ENCODE data around the gene LDB3.

The LDB3 gene

DNA sequence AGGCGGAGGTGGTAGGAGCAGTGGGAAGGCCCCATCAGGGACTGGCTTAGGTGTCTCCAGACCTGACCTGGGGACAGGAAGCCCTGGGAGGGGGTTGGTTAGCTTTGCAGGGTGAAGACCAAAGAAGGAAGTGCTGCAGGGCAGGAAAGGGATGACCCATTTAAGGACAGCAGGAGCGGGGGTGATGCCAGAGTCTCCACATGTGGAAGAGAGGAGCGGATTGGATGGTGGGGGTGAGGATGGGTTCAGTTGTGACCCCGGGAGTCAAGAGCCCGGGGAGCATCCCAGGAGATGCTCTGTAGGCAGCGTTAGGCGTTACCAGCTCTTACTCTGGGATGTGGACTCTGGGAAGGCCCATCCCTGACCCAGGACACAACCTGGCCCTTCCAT is 3.1 kb upstream of the LDB3 start:
- no peak for DNase-seq (ENCODE audit: low spot score)

DNA sequence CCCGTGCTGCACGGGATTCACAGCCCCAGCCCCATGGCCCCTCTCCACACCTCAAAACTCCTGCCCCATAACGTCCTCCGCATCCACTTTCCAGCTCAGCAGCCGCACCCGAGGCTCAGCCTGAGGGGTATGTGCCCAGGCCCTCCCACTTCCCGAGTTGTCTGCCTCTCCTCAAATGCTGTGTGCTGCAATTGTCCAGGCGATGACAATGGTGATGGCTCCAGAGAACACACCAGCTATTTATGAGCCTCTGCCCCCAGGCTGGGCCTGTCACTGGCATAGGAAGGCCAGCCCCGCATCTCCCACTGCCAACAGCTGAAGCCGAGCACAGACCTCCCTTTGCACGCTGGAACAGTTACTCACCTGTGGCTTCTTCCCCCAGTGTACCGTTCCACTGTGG is 2.4 kb upstream of the LDB3 start:
- no peak for DNase-seq (ENCODE audit: low spot score)

DNA sequence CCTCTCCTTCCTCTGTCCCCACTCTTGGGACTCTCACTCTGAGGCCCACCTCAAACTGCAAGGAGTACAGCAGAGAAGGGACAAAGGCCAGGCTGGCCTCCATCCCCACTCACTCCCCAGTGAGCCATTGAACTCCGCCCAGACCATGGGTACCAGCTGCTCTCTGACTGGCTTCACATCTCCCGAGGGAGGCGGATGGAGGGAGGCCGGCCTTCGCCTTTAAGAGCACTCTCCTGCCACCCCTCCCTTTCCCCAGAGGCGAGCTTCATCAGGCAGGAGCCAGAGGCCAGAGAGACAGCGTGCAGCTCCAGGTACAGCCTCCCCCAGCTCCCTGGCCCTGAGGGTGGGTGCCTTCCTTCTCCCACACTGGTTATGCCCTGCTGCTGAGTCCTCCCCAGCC is 1.8 kb upstream of the LDB3 start:
- no peak for DNase-seq (ENCODE audit: low spot score)

DNA sequence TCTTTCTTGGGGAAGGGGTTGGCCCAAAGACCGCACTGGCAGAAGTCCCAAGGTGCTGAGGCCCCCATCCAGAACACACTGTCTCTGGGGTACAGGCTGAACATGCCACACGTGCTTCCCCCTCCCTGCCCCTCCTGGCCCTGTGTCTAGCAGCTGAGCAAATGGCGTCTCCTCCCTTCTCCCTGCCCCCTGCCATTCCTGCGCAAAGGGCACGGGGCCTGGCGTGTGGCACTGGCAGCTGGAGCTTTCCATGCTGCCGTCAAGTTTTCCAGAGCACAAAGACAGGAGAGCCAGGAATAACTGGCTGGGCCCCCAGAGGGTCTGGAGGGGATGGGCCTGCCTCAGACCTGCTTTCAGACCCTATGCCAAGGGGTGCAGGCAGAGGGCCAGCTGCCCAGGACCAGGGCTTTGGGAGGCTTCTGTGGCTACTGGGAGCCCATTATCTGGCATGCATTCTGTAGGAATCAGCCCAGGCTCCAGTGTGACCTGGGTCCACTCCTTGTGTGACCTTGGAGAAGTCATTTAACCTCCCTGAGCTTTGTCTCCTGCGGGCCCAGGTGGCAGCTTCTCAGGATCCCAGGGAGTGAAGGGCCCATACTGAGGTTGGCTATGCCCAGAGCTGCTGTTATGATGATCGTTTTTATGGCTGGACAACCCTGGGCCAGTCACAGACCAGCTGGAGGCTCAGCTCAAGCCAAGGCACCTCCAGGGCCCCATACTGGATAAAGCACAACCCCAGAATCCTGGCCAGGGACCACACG is 710 bp upstream of the LDB3 start:
- DNase-seq (ENCODE audit: low spot score), result no peak

DNA sequence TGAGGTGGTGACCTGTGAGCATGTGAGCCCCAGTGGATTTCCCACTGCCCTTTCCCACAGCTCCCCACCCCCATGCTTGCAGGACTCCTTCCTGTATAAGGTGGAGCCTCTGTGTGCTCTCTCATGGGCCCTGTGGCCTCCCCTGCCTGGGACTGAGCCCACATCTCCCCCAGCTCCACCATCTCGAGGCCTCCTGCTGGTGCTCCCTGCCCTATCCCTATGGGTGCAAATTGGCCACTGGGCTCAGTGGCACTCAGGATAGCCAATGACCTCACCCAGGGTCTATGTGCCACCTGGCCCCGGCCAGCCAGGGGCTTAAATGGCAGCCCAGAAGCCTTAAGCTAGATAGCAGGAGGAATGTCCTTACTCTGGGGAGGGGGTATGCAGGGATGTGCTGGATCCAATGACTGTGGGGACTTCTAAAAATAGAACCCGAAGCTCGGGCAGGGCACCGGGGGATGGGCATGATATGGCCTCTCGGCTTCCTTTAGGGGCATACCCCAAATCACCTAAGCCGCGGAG is 2.0 kb downstream of the LDB3 start:
- DNase-seq (ENCODE audit: low spot score), result no peak

DNA sequence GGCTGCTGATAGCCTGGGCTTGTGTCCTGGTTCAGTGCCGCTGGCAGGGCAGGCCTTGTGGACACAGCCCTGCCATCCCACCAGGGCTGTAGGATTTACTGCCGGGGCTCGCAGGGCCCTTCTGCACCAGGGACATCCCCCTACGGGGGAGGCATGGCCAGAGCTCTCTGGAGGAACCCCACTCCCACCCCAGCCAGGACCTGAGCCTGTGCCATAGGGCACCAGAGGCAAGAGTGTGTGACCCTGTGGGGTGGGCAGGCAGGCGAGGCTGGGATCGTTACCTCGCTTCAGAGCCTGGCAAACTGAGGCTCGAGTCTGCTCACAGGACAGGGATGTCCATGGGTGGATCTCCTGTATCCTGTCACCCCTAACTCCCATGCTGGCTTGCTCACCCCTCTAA is 2.6 kb downstream of the LDB3 start:
- no peak for DNase-seq (ENCODE audit: low spot score)

DNA sequence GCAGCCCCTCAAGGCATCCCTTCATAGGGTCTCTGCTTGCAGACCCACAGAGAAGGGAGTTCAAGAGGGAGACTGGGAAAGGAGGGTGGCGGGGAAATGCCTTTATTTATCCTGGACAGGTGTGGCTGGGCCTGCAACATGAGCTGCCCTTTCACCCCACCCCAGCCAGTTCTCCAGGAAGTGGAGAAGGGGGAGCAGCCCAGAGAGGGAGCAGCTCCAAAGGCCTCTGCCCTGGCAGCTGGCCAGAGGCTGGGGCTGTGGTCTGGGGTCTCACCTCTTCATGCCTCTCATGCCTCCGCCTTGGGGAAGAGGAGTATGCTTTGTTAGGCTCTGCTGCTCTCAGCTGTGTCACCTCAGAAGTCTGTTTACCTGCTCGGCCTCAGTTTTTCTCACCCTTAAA is 3.1 kb downstream of the LDB3 start:
- no peak for DNase-seq (ENCODE audit: low spot score)

DNA sequence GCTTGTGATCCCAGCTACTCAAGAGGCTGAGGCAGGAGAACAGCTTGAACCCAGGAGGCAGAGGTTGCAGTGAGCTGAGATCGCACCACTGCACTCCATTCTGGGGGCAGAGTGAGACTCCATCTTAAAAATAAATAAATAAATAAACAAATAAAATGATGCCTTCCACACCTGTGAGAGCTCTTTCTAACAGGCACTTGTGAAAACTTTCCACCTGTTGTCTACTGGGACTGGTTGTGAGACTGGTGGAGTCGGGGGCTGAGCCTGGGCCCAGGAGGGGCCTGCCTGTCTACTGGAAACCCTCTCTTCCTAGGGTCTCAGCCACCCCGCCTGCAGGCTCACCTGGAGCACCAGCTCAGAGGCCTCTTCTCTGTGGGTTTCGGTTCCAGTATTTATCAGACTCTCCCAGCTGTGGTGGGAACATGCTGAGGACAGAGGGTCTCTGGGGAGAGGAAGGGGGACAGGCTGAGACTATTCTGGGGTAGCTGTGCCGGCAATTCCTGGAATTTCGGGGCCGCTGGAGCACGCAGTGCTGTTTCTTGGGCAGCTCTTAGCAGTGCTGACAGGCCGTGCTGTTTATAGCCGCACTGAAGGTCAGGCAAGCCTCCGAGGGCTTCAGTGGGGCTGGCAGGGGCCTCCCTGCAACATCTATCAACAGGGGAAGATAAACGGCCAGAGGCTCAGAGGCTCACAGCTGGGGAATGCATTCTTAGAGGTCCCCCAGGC is 3.8 kb downstream of the LDB3 start:
- no peak for DNase-seq (ENCODE audit: low spot score)

DNA sequence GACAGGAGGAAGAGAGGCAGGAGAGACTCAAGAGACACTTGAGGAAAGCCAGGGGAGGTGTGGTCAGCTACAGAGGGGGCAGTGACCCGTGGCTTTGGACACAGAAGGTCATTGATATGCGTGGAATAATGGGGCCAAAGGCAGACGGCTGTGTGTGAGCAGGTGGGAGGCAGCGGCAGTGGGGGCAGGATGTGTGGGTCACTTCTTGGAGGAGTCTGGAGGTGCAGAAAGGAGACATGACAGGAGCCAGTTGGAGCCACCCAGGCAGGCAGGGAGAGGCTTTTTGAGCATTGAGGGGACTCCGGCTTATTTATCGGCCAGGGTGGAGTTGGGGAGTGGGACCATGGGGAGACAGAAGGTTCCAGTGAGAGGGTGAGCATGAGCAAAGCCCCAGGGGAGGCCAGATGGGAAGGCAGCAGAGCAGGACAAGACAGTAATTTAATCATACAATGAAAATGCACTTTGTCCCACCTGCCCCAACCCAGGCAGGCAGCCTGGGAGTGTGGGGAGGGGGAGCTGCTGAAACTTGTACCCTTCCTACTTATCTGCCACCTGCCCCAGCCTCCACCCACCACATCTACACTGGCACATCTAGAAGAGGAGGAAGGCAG is 5.0 kb downstream of the LDB3 start:
- DNase-seq (ENCODE audit: low spot score), result no peak

DNA sequence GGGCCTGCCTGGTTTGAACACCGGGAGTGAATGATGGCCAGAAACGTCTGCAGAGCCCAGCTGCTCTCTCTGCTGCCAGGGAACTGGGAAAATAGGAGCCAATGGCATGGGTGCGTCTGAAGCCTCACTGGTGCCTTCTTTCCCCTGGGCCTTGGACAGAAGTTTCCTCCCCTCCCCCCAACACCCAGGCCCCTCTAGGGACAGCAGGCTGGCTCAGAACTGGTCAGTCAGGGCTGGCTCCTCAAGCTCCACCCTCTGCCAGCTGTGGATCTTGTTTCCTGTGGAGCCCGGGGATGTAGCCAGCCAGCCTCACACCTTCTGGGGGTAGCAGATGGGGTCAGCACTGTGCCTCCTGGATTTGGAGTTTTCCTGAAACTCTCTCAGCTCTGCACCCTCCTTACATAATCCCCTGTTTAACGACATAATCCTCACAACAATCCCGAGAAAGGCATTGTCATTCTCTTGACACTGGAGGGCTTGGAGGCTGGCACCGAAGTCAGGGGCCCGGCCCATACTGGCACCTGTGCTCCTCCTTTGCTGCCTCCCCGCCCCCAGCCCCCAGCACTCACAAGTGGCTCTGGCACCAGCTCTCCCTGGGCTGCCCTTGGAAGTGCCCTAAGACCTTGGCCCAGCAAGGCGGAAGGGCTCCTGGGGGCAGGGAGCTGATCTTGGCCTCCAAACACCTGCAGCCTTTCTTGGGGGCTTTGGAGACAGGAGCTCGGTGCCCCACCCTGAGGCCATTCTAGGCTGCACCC is 5.7 kb downstream of the LDB3 start:
- DNase-seq (ENCODE audit: low spot score), result no peak

DNA sequence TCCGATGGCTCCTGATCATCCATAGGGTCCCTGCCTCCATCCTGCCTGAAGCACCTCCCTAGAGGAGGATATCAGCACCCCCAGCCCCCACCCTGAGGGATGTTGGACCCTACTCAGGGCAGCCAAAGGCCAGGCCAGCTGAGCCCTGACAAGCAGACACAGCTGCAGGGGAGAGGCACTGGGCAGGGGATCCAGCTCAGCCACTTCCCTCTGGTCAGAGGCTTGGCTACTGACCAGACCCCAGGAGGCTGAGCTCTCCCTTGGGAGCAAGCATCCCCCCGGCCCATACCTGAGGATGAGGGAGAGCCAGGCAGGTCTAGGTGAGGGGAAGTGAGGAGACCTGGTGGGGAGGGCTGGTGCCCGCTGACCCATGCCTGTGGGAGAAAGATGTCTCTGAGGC is 6.6 kb downstream of the LDB3 start:
- no peak for DNase-seq (ENCODE audit: low spot score)

DNA sequence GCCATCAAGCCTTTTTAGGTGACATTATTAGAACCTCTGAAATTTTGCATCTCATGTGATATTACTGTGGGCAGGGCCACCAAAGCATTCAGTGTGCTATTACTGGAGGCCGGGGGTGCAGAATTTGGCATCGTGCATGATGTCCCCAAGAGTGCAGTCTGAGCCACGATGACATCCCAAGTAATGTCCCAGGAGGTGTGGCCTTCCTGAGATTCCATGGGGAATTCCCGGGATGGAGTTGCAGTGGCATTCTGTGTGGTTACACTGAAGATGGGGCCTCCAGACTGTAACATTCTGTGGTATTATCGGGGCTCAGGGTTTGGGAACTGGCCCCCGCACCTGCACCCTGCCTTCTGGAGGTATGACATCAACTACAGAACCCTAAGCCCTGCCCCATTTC is 9.1 kb downstream of the LDB3 start:
- no peak for DNase-seq (ENCODE audit: low spot score)

DNA sequence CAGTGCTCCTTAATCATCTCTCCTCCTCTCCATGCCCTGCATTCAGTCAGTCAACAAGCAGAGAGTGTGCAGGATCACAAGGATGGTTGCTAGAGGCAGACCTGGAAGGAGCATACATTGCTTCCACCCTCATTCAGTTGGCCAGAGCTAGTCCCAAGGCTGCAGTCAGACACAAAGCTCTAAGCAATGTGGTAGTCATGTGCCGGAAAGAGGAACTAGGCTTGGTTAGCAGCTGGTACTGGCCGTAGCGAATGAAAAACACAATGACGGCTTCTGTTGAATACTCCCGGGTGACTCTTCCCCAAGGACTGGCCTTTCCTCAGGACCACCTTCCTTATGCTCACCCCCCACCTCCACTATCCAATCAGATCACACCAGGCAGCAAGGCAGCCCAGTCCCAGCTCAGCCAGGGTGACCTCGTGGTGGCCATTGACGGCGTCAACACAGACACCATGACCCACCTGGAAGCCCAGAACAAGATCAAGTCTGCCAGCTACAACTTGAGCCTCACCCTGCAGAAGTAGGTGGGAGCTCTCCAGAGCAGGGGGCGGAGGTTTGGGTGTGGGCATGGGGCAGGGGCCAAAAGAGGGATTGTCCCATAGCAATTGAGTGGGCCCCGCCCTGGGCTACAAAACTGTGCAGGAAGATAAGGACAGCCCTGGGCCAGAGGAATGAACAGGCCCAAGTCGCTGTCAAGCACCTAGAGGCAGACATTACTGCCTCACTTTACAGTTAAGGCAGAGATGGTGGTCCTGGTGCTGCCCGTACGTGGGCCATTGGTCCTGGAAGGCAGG is 10.9 kb downstream of the LDB3 start:
- no peak for DNase-seq (ENCODE audit: low spot score)

DNA sequence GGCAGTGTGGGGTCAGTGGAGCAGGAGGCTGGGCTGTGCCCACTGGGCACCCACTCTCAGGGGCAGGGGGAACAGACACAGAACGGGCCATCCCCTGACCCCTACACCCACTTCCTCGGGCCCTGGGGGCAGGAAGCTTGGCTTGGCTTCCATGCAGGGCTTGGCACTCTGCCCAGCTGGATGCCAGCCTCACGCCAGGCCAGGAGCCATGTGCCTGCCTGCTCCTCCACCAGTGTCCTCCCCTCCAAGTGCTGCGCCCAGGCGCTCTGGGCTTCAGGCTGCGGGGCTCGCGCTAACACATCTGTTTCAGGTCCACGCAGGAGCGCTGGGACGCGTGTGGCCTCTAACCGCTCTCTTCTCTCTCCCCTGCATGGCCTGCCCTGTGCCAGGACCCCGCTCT is 12.7 kb downstream of the LDB3 start:
- DNase-seq (ENCODE audit: low spot score), result no peak

DNA sequence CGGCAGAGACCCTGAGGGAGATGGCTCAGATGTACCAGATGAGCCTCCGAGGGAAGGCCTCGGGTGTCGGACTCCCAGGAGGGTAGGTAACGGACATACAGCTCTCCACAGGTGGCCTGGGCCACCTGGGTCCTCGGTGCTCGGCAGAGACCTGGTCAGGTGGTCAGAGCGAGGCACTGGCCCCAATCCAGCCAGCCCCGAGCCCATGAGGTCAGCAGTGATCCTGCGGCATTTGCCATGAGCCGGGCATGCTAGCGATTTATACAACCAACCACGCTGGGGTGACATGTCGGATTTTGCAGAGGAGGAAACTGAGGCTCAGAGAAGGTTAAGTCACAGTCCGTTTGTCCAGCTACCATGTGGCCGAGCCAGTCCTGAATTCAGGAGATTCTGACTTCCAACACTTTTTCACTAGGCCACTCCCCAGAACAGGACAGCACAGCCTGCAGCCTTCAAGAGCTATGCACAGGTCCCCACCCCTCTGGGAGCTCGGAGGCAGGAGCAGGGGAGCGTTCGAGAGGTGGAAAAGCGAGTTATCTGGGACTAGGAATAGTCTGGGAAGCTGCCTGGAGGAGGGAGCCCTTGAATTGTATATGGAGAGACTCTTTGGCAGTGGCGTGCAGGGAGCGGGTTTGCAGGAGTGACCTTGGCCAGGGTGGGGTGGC is 13.5 kb downstream of the LDB3 start:
- no peak for DNase-seq (ENCODE audit: low spot score)

DNA sequence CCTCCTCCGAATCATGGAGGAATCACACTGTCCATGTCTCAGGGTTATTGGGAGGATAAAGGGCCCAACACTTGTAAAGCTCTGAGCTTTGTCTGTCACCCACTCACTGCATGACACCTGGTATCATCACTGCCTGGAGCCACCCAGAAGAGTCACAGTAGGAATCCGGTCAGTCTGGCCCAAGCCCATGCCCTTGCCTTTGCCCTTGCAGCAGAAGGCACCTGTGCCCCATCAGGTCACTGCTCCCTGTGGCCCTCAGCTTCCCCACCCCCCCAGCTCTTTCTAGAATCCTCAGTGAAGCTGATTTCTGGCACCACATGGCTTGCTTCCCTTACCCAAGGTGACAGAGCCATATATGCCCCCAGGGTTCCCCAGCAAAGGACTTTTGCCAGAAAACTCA is 14.4 kb downstream of the LDB3 start:
- no peak for DNase-seq (ENCODE audit: low spot score)

DNA sequence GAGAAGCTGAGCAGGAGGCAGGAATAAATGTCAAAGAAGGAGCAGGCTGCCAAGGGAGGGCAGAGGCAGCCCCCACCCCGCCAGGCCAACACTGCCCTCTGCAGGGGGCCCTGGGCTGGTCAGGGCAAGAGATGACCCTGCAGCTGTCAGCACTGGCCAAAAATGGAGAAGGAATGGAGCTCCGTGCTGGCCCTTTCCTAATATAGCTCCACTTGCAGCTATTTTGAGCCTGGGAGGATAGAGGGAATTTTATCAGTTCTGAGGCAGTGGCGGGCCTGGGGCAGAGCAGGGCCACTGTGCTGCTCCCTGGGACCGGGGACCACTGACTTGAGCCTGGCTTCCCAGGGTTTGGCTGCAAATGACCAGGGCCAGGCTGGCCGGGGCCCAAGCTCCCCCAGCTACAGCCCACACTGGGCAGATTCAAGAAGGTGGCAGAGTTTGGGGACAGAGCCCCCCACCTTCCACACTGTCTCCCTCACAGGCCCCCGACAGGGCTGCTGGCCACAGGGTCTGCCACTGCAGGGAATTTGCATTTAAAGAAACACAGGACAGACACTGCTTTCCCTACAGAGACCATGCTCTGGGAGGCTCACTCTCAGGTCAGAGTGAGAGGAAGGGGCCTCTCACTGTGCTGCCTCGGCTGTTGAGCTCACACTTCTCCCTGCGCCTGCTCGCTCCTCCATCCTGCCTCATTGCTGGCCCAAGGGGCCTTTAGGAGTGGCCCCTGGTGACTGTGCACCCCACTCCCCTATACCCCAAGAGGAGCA is 16.2 kb downstream of the LDB3 start:
- no peak for DNase-seq (ENCODE audit: low spot score)

DNA sequence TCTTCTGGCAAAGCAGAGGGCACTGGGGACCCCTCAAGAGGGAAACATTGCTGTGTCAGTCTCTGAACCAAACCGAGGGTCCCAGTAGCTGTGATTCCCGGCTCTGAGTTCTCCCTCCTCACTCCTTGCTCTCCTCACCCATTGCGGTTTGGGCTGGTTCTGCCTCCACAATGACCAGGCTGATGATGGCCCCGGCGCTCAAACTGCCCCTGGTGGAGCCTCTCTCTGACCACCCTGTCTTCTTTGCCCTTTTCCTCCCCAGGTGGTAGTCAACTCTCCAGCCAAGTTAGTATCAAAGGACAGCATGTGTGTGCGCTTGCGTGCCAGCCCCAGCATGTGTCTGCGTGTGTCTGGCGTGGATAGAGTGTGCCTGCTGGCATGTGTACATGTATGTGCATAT is 17.1 kb downstream of the LDB3 start:
- no peak for DNase-seq (ENCODE audit: low spot score)

DNA sequence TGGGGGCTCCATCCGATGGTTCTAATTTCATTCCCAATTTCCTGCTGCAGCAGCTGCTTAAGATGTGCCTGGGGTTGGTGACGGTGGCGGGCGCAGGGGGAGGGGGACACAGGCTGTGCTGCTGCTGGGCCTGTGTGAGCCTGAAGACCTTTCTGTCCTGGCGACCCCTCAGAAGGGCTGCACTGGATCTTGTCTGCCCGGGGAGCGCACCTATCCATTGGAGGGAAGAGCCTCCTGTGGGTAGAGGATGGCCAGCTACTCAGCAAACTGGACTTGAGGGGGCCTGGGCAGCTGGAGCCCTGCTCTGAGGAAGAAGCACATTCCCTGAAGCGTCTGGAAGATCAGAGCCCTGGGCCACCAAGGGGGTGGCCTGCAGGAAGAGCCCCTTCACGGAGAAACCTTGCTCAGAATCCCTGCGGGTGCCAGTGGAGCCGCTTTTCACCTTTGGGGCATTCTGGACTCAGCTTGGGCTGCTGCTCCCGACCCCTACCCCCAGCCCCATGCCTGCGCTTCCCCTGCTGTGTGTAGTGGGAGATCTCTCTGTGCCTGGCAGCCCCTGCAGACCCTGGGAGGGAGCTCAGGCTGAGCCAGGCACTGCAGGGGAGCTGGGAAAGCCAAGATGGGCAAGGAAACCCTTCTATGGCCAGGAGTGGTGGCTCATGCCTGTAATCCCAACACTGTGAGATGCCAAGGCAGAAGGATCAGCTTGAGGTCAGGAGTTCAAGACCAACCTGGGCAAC is 17.8 kb downstream of the LDB3 start:
- DNase-seq (ENCODE audit: low spot score), result no peak

DNA sequence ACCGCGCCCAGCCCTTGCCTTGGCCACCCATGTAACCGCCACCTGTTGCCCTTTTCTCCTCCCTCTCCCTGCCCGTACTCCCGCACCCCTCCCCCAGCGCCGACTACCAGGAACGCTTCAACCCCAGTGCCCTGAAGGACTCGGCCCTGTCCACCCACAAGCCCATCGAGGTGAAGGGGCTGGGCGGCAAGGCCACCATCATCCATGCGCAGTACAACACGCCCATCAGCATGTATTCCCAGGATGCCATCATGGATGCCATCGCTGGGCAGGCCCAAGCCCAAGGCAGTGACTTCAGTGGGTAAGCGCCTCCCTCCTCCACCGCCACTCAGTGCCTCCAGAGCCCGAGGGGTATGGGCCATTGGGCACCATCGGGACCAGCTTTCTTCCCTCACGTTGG is 18.7 kb downstream of the LDB3 start:
- no peak for DNase-seq (ENCODE audit: low spot score)
